Measurements from ENCODE around the gene GPR176.

The GPR176 gene

GRCh38 chr15:39960411-39960810 lies 40.3 kb upstream of the GPR176 start:
- Histone ChIP-seq H3K27me3 (ENCODE audit: insufficient read depth, poor library complexity, severe bottlenecking) (no peaks in the 10 kb centered on the region), H3K4me3 (replicated peaks; ENCODE audit: insufficient read depth, low read length) (no peak overlapping the region), H3K27ac (replicated peaks) (no peak overlapping the region)
- TF ChIP-seq GABPA (IDR thresholded peaks at IDR 0.05; ENCODE audit: low read depth): no peak
- no peak for TF ChIP-seq POLR2AphosphoS5 (IDR thresholded peaks at IDR 0.05; ENCODE audit: low read depth)
- 0 out of 2 replicates have a peak, but pooled peaks have one; percentile 4 for TF ChIP-seq SPI1 (IDR thresholded peaks at IDR 0.05; ENCODE audit: borderline replicate concordance, low read depth)
- TF ChIP-seq, protein P1, sequence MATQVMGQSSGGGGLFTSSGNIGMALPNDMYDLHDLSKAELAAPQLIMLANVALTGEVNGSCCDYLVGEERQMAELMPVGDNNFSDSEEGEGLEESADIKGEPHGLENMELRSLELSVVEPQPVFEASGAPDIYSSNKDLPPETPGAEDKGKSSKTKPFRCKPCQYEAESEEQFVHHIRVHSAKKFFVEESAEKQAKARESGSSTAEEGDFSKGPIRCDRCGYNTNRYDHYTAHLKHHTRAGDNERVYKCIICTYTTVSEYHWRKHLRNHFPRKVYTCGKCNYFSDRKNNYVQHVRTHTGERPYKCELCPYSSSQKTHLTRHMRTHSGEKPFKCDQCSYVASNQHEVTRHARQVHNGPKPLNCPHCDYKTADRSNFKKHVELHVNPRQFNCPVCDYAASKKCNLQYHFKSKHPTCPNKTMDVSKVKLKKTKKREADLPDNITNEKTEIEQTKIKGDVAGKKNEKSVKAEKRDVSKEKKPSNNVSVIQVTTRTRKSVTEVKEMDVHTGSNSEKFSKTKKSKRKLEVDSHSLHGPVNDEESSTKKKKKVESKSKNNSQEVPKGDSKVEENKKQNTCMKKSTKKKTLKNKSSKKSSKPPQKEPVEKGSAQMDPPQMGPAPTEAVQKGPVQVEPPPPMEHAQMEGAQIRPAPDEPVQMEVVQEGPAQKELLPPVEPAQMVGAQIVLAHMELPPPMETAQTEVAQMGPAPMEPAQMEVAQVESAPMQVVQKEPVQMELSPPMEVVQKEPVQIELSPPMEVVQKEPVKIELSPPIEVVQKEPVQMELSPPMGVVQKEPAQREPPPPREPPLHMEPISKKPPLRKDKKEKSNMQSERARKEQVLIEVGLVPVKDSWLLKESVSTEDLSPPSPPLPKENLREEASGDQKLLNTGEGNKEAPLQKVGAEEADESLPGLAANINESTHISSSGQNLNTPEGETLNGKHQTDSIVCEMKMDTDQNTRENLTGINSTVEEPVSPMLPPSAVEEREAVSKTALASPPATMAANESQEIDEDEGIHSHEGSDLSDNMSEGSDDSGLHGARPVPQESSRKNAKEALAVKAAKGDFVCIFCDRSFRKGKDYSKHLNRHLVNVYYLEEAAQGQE (IDR thresholded peaks at IDR 0.05; ENCODE audit: insufficient replicate concordance, low read depth): no peak
- TF ChIP-seq, protein P2, sequence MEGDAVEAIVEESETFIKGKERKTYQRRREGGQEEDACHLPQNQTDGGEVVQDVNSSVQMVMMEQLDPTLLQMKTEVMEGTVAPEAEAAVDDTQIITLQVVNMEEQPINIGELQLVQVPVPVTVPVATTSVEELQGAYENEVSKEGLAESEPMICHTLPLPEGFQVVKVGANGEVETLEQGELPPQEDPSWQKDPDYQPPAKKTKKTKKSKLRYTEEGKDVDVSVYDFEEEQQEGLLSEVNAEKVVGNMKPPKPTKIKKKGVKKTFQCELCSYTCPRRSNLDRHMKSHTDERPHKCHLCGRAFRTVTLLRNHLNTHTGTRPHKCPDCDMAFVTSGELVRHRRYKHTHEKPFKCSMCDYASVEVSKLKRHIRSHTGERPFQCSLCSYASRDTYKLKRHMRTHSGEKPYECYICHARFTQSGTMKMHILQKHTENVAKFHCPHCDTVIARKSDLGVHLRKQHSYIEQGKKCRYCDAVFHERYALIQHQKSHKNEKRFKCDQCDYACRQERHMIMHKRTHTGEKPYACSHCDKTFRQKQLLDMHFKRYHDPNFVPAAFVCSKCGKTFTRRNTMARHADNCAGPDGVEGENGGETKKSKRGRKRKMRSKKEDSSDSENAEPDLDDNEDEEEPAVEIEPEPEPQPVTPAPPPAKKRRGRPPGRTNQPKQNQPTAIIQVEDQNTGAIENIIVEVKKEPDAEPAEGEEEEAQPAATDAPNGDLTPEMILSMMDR (IDR thresholded peaks at IDR 0.05; ENCODE audit: insufficient read depth, low read length): no peak
- no peak for DNase-seq (ENCODE audit: low read depth in 1 of 2, low spot score in 1 of 2)

- TF ChIP-seq, protein P2 (IDR thresholded peaks at IDR 0.05; ENCODE audit: insufficient read depth, low read length): no peak
- TF ChIP-seq, protein P1 (IDR thresholded peaks at IDR 0.05; ENCODE audit: insufficient replicate concordance, low read depth): no peak
- TF ChIP-seq GABPA (IDR thresholded peaks at IDR 0.05; ENCODE audit: low read depth): no peak
- TF ChIP-seq POLR2AphosphoS5 (IDR thresholded peaks at IDR 0.05; ENCODE audit: low read depth): no peak
- no peak for TF ChIP-seq SPI1 (IDR thresholded peaks at IDR 0.05; ENCODE audit: borderline replicate concordance, low read depth)
- H3K27ac ChIP-seq (replicated peaks): no peak overlapping the region
- DNase-seq (ENCODE audit: low read depth in 1 of 2, low spot score in 1 of 2): no peak
- no peaks in the 10 kb centered on the region for H3K27me3 ChIP-seq (ENCODE audit: insufficient read depth, poor library complexity, severe bottlenecking)
- no peak overlapping the region for H3K4me3 ChIP-seq (replicated peaks; ENCODE audit: insufficient read depth, low read length)
Observed at GRCh38 chr15:39959411-39959810, 39.3 kb upstream of the GPR176 start.

- DNase-seq (ENCODE audit: low read depth in 1 of 2, low spot score in 1 of 2): no peak
- Histone ChIP-seq H3K27ac (replicated peaks) (no peak overlapping the region), H3K27me3 (ENCODE audit: insufficient read depth, poor library complexity, severe bottlenecking) (no peaks in the 10 kb centered on the region), H3K4me3 (replicated peaks; ENCODE audit: insufficient read depth, low read length) (no peak overlapping the region)
- TF ChIP-seq GABPA (IDR thresholded peaks at IDR 0.05; ENCODE audit: low read depth): no peak
- TF ChIP-seq, protein P2 (IDR thresholded peaks at IDR 0.05; ENCODE audit: insufficient read depth, low read length): no peak
- no peak for TF ChIP-seq SPI1 (IDR thresholded peaks at IDR 0.05; ENCODE audit: borderline replicate concordance, low read depth)
- TF ChIP-seq, protein P1 (IDR thresholded peaks at IDR 0.05; ENCODE audit: insufficient replicate concordance, low read depth): no peak
- TF ChIP-seq POLR2AphosphoS5 (IDR thresholded peaks at IDR 0.05; ENCODE audit: low read depth): no peak
Observed at GRCh38 chr15:39957481-39957880, 37.4 kb upstream of the GPR176 start.
